Esophagus mucosa (tissue), 1 donor: ENCODE results near the gene SPRYD7. TPM values are rescaled to one million over a fixed set of nuclear protein-coding genes. Genes with fewer than 3 reads are reported as not detected.

Source experiments
- total RNA-seq: library from RNA; stranded (reverse); gene quantifications from one replicate; pipeline ENCODE4 v1.2.4, GENCODE V29; 2023
- donor health status: DM: yes; HTN: yes; CAD: no.

SPRYD7 gene
- total RNA-seq, 1 donor from 2014 or later, result 8.3 TPM

Other genes with a start within 250 kb of the SPRYD7 start
- gene EBPL, start 244.9 kb downstream of the SPRYD7 start, total RNA-seq, result 81.5 TPM
- 24.9 TPM for gene KPNA3, start 143.7 kb downstream of the SPRYD7 start, total RNA-seq
- gene TRIM13, start 60.7 kb upstream of the SPRYD7 start, total RNA-seq, result 30.2 TPM
- 0.68 TPM for gene KCNRG, start 79.1 kb upstream of the SPRYD7 start, total RNA-seq